HT1080 (cell line): ENCODE data around the gene MLF1. TPM values are rescaled to one million over a fixed set of nuclear protein-coding genes. Genes with fewer than 3 reads are reported as not detected.
A peak's percentile ranks its signal among the peaks of the same experiment; 100 is the strongest.

Source experiments
- DNase-seq: peaks from one replicate; pipeline ENCODE4 v3.0.0-alpha.2; 2015; ENCODE audit warnings: low read depth
- small RNA-seq: library from RNA; depleted of rRNA; stranded (forward); fragments of <200 nt; gene quantifications from one replicate; pipeline ENCODE3, GENCODE V24; 2014
- total RNA-seq: library from RNA; depleted of rRNA; stranded (reverse); fragments of >200 nt; shearing (Covaris generic); gene quantifications from 2 replicates; pipeline ENCODE4 v1.2.3, GENCODE V29; 2014; rRNA removed

MLF1 gene
- total RNA-seq, 1 experiment from 2014 or later = 12.0 TPM

- no peak for DNase-seq
These were observed 2.7 kb downstream of the MLF1 start for GRCh38 chr3:158573714-158574113.

- no peak for DNase-seq
These were observed 3.7 kb downstream of the MLF1 start for GRCh38 chr3:158574646-158575045.

- DNase-seq = no peak
These were observed 19.2 kb downstream of the MLF1 start for GRCh38 chr3:158590223-158590622.

GRCh38 chr3:158600787-158601186 is 29.8 kb downstream of the MLF1 start:
- no peak for DNase-seq

GRCh38 chr3:158602227-158602626 is 31.2 kb downstream of the MLF1 start:
- DNase-seq = no peak

- no peak for DNase-seq
These were observed 47.2 kb downstream of the MLF1 start for GRCh38 chr3:158617982-158618875.

- no peak for DNase-seq
These were observed 54.9 kb downstream of the MLF1 start for GRCh38 chr3:158625881-158626280.

- no peak for DNase-seq
These were observed 61.0 kb downstream of the MLF1 start for GRCh38 chr3:158631981-158632380.

- no peak for DNase-seq
These were observed 69.7 kb downstream of the MLF1 start for GRCh38 chr3:158640646-158641045.

- no peak for DNase-seq
These were observed 71.0 kb downstream of the MLF1 start for GRCh38 chr3:158642005-158642404.

- no peak for DNase-seq
These were observed 71.6 kb downstream of the MLF1 start for GRCh38 chr3:158642474-158643210.

GRCh38 chr3:158644345-158644908 is 73.4 kb downstream of the MLF1 start, which contains the start of gene GFM1:
TSS of gene GFM1 (plus strand) at chr3:158644527. CDS start at chr3:158644635, 108 bp downstream.
- peak; percentile 97 for DNase-seq

GRCh38 chr3:158649791-158650190 is 78.8 kb downstream of the MLF1 start:
- peak; percentile 69 for DNase-seq

- no peak for DNase-seq
These were observed 80.2 kb downstream of the MLF1 start for GRCh38 chr3:158651192-158651591.

GRCh38 chr3:158652463-158652862 is 81.5 kb downstream of the MLF1 start:
- no peak for DNase-seq

Small RNA genes lying within 50 kb of the gene (small RNA-seq; reads per million reads assigned to genes)
- not detected for gene AC025033.1

Other genes with a start within 250 kb of the MLF1 start
- 75.7 and 87.9 TPM in 2 replicates for gene GFM1, start 73.3 kb downstream of the MLF1 start, total RNA-seq
- gene LXN, start 101.5 kb downstream of the MLF1 start, total RNA-seq = not detected in 2 replicates
- not detected in 2 replicates for gene RARRES1, start 161.3 kb downstream of the MLF1 start, total RNA-seq
- 140 and 150 TPM in 2 replicates for gene MFSD1, start 230.9 kb downstream of the MLF1 start, total RNA-seq